Measurements from ENCODE around the gene GPR87.
A peak's percentile ranks its signal among the peaks of the same experiment; 100 is the strongest.

Gene GPR87, protein sequence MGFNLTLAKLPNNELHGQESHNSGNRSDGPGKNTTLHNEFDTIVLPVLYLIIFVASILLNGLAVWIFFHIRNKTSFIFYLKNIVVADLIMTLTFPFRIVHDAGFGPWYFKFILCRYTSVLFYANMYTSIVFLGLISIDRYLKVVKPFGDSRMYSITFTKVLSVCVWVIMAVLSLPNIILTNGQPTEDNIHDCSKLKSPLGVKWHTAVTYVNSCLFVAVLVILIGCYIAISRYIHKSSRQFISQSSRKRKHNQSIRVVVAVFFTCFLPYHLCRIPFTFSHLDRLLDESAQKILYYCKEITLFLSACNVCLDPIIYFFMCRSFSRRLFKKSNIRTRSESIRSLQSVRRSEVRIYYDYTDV

DNA sequence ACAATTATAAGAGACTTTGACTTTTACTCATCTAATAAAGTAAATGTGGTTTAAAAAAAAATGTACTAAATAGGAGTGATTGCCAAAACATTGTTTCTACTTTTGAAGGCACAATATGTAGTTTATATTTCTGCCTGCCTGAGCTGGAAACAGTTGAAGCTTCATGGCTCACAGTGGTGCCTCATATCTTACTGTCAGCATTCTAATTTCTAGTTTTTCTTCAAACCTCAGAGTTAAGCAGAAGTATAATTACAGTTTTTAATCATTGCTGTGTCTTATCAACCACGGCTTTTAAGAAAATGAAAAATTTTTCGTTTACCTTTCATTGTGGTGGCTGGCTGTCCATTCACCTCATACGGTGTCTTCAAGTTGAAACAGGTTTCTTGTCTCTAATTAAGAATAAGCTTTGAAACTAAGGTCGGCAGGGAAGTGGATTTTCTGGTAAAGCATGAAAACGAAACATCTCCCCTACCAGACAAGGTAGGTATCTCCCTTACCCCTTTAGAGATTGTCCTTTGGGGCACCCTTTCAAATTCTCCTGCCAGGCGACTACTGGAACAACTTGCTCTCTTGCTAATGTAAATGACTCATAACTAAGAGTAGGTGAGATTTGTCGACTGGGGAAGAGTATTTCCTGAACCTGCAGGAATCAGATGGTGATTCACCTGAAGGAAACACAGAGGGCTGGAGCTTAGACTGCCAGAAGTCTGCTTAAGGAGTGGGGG lies at the start of gene GPR87:
GPR87 (minus strand) TSS at position 554 of the 725 bp plus-strand sequence. CDS start 16,720 bp downstream, outside the sequence.
- no peak for DNase-seq

GRCh38 chr3:151362751-151363174 lies 46.1 kb upstream of the GPR87 start:
- DNase-seq, result no peak

DNA sequence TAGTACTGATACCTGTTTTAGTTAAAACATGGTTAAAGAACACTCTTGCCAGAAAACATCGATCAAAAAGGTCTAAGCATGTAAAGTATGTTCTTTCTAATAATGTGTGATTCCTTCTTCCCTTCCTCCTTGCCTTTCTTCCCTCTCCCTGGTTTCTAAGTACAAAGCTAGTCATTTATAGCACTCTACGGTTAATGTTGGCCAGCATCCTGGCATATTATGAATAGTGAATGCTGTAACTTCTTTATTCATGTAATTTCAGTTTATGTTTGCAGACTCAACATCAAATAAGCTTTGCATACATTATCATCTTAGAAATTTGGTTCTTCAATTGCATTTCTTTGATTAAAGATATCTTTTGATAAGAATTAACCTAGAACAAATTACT lies 40.8 kb upstream of the GPR87 start:
- DNase-seq, result no peak

DNA sequence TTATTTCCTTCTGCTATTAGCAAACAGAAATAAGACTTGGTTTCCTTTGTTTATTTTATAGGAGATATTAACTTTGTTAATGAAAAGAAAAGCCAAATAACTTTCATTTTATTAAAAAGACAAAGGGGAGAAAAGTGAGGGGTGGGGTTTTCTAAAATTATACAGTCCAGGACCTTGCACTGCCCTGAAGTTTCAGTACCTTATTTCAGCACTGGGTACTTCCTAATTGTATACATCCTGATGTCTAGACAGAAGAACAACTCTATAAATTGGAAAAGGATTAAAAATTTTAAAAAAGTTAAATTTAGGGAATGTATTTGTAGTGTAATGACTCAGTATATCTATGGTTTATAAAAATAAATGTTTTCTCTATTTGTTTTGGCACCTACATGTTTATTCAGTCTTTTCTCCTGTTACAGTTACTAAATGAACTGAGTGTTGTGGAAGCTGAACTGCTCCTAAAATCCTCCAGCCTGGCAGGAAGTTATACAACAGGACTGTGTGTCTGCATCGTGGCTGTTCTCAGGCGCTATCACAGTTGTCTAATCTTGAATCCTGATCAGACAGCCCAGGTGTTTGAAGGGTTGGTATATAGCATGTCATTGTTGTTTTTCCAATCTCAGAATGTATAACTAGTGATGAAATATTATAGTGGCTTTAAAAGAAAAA lies 40.3 kb upstream of the GPR87 start:
- DNase-seq, result no peak

DNA sequence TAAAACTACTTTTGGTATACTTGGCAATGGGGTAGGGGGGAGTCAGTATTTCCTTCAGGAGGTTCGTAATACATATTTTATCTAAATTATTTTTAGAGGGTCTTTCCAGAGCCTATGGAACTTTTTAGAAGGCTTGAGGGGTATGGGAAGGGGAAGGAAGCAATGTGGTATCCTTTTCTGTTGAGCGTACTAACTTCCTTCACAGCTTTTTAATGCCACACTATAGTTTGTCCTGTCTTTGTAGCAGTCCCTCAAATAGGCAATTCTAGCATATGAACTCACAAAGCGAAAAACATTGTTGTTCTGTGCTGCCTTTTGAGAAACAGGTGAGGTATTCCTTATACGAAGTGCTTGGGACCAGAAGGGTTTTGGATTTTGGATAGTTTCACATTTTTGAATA lies 35.0 kb upstream of the GPR87 start:
- no peak for DNase-seq

- DNase-seq, result no peak
These were observed 34.6 kb upstream of the GPR87 start for GRCh38 chr3:151351219-151351618.

GRCh38 chr3:151350656-151351055 lies 34.0 kb upstream of the GPR87 start:
- DNase-seq, result no peak

- DNase-seq, result no peak
These were observed 30.8 kb upstream of the GPR87 start for GRCh38 chr3:151347432-151347831.

- no peak for DNase-seq
These were observed 29.7 kb upstream of the GPR87 start for GRCh38 chr3:151346292-151346691.

GRCh38 chr3:151345859-151346258 lies 29.2 kb upstream of the GPR87 start:
- no peak for DNase-seq

DNA sequence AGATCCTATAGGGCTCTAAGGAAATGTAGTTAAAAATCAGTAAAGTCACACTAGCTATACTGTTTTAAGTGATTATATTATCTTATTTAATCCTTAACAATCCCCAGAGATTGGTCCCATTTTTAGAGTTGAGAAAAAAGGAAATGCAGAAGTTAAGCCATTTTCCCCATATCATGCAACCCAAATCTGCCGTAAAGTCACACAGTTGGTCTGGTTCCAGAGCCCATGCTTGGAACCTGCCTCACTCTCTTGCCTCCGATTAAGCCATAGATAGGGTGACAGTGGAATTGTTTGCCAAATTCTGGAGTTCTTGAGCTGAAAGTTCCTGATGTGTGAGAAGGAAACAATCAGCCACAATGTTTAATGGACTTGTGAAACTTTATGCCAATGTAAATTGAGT lies 15.1 kb upstream of the GPR87 start:
- no peak for DNase-seq

DNA sequence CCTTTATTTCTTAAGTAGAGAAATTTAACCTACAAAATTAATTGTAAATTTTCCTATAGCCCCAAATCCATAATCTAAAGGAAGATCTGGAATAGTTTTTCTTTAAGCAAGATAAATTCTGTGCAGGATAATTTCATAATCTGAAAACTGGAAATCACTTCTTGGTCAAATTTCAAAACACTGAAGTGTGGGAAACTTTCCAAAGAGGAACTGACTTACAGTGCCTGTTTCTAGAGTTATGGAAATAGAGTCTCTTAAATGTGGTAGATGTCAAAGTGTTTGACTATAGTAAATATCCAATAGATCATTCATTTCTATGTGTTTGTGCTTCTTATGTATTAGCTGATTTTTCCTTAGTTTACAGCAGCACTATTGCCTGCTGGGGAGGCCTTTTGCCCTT lies 14.3 kb upstream of the GPR87 start:
- no peak for DNase-seq

- no peak for DNase-seq
These were observed 13.8 kb upstream of the GPR87 start for GRCh38 chr3:151330379-151330778.

DNA sequence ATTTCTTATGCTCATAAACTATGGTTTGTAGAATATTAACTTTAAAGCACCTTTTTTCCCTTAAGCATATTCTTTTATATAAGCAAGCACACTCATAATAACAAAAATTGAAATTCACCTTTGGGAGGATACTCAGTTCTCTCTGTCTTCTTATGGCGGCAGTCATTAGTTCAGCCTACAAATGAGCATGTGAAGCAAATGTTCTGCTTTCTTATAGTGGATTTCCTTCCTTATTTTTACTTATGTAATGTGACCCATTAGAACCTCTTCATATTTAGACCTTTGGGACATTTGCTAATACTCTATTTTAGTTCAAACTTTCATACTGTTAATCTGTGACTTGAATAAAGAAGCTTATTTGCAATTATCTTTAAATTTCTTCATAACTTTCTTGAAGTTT lies 12.7 kb upstream of the GPR87 start, which contains the start of gene P2RY13:
P2RY13 (minus strand) TSS at position 187 of the 400 bp plus-strand sequence; CDS start at position 166, 21 bp downstream.
- DNase-seq, result no peak

GRCh38 chr3:151328298-151328995 lies 11.8 kb upstream of the GPR87 start:
- peak; percentile 1 for DNase-seq

DNA sequence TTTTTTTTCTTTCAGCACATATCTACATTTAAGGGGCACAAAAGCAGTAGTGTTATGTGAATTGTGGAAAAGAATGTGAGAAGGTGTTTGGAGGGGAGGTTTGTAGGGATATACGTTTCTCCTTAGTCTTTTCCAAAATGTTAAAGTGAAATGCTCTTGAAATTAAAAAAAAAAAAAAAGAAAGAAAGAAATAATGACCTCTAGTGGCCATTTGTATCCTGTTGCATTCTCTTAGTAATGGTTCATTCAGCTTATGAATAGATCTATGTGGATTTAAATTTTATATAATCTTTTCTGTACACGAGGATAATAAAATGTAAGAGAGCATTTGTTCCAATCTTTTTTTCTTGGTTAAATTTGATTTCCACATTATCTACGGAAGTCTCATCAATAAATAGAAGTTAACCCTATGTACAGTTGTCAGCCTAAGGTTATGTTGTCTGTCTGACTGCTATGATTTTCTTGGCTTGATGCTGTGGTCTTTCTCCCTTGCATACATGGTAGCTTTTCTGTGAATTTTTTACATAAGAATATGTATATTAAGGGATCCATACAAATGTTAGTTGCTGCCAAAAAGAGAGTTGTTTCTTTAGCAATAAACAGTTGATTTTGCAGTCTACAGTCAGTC lies 11.1 kb upstream of the GPR87 start:
- no peak for DNase-seq

GRCh38 chr3:151322511-151322910 lies 5.9 kb upstream of the GPR87 start:
- no peak for DNase-seq

DNA sequence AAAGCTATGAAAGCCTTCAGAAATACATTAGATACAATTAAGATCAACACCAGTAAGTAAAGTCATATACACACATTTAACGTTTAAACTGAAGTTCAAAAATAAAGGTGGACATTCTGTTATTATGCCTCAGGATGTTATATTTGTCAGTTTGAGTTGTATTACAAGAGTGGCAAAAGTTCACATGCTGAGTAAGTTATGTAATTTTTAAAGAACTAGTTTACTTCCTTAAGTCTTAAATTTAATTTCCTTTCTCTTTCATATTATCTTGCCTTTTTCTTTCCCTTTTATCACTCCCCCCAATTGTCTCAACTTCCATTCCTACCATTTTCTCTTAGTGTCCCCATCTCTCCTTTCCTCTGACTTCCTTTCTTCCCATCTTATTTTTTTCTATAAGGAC lies 4.9 kb upstream of the GPR87 start:
- no peak for DNase-seq

DNA sequence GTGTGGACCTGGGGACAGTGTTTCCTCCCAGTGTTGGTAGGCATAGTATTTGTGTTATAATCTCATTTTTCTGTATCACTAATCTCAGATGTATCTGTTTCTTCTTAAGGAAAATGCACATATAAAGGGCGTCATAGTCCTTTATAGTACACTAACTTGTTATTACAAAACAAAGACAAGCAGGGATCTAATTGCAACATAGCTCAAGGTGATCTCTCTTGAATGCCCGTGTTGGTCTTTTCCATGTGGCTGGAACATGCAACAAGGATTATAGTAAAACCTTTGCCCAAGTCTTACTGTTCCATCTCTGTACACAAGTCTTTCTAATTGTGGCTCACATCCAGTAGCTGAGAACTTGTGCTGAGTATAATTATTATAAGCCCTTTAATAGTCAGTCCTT lies 3.5 kb upstream of the GPR87 start:
- DNase-seq, result no peak

DNA sequence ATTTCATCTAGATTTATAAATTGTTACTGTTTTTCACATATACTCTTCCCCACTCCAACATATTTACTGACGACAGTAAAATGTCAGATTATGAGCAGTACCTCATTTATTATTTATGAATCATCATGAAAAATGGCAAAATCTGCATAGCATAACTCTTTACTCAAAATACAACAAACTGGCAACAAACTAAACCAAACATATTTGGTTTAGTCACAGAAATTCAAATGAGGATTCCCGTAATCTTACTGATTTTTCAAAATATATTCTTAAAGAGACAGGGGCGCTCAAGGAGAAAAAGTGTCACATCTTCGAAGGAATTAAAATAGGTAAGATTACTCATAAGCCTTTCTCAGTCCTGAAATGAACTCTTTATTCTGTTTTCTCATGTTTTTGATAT lies 3.0 kb upstream of the GPR87 start:
- no peak for DNase-seq

- DNase-seq, result no peak
These were observed 2.4 kb upstream of the GPR87 start for GRCh38 chr3:151318991-151319390.

GRCh38 chr3:151318313-151318712 lies 1.7 kb upstream of the GPR87 start:
- DNase-seq, result no peak

- DNase-seq, result no peak
These were observed 774 bp downstream of the GPR87 start for GRCh38 chr3:151315846-151316245.
